Activated CD8-positive, alpha-beta memory T cell treated with anti-CD3 and anti-CD28 coated beads, Interleukin-2, amount 50 U/mL, for 1 hour (primary cell): ENCODE measurements around the gene PRR13.

Experiments used
- DNase-seq: peaks from one replicate; pipeline ENCODE4 v3.0.0-alpha.2; 2020; ENCODE audit errors: extremely low read depth

The PRR13 gene

DNA sequence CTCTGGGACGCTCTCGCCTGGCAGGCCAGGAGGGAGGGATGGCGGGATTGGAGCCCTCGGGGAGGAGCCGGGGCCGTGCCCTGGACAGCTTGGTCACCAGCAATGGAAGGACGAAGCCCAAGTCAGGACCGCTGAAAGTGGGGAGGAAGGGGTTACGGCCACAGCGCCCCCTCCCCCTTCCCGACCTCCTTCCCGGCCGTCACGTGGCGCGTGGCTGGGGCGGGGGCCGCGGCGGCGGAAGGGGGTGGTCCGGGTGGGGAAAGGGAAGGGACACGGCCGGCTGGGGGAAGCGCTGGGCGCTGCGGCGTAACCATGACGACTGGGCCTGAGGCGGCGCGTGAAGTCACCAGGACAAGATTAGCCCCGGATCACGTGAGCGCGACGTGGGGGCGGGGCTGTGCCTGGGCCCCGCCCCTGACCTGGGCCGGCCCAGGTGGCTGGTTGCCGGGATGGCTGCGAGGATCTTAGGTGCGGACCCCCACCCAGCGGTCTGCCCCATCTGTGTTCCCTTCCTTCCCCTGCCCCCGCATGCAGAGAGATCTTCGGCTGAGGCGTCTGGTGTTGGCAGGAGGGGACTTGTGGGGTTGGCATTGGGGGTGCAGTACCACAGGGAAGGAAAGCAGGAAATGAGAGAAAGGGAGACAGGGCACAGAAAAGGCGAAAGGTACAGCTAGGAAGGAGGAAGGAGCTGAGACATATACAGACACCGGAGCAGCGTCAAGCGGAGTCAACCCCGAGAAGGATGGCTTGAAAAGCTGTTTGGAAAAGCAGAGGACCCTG, 51.5 kb downstream of the PRR13 start:
- DNase-seq: peak; percentile 45

DNA sequence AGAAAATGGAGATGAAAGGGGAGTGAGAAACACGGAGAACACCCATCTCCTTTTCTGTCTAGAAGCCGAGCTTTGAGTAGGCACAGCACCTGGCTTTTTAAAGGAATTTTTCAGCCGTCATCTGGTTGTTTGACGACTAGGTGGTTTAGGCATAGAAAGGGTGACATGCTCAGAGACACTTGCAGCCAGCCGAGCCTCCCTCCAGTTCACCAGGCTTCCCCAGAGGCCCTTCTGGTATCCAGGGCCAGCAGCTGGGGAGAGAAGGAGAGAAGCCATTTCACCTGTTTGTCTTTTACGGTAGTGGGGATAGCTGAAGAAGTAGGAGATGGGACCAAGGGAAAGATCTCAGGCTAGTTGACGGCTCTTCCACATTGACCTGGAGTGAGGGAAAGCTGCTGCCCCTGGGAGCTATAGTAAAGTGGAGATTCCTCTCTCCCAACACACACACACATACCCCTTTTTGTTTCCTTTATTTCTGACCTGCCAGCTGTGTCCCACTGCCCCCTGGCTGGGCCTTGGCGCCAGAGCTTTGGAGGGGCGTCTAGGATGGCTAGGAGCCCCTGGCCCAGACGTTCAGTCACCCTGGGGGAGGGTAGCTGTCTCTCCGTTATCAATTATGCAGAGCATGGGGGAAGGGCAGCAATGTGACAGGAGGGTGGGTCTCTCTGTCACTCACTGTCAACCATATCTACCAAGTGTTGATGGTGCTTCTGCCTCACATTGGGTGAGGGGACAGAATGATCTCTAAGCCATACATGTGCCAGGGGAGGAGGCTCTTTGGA, 52.3 kb downstream of the PRR13 start:
- DNase-seq: no peak
